IMR-90 (cell line): ENCODE results near the gene FAM83G. TPM values are rescaled to one million over a fixed set of nuclear protein-coding genes. Genes with fewer than 3 reads are reported as not detected.
"Not testable (repeated sequence)": the region's sequence is repeated elsewhere in the genome, so short reads cannot be mapped to it uniquely, and the experiment has no call there.

Experiments used
- ATAC-seq: fragments of 200-7000 bp; cut with Tn5 transposase; 2 replicates; pipeline ENCODE4 v1.9.1; 2020; ENCODE audit warnings: low read depth, mild to moderate bottlenecking, moderate library complexity
- BruUV-seq: library from RNA; stranded (reverse); fragments of 400-500 nt; replicated peaks from 2 replicates; lab custom pipeline; 2021; lab: Mats Ljungman, UMichigan
- CTCF ChIA-PET: fragments of 300-600 bp; formaldehyde crosslinking; extraction: SDS; loops from one replicate; lab custom pipeline; 2021; ENCODE audit warnings: antibody characterized with exemption; lab: Yijun Ruan, JAX
- POLR2A ChIA-PET: fragments of 300-600 bp; sonication (Branson Sonifier 250); formaldehyde crosslinking; loops from one replicate; lab custom pipeline; 2022; ENCODE audit warnings: antibody characterized with exemption; ENCODE audit not compliant: unreplicated experiment; lab: Charles Lee
- DNase-seq: peaks from one replicate; pipeline ENCODE4 v3.0.0; 2013
- H2AFZ ChIP-seq: replicated peaks from 2 replicates; pipeline ENCODE3; 2013; ENCODE audit warnings: low read length, mild to moderate bottlenecking; ENCODE audit not compliant: poor library complexity
- H2AK5ac ChIP-seq: 2 replicates; pipeline ENCODE4 v1.6.1; 2013; ENCODE audit warnings: low read depth, low read length, inconsistent platforms
- H2AK9ac ChIP-seq: replicated peaks from 2 replicates; pipeline ENCODE3; 2013; ENCODE audit warnings: mild to moderate bottlenecking, low read depth, low read length, moderate library complexity; ENCODE audit not compliant: poor library complexity
- H2BK120ac ChIP-seq: 2 replicates; pipeline ENCODE4 v1.6.1; 2013; ENCODE audit warnings: low read depth, low read length, inconsistent platforms
- H2BK15ac ChIP-seq: 3 replicates; pipeline ENCODE4 v1.6.1; 2013; ENCODE audit warnings: low read depth, low read length, inconsistent platforms
- H2BK20ac ChIP-seq: 2 replicates; pipeline ENCODE4 v1.6.1; 2013; ENCODE audit warnings: low read depth, mild to moderate bottlenecking, inconsistent platforms, low read length, moderate library complexity
- H2BK5ac ChIP-seq: 2 replicates; pipeline ENCODE4 v1.6.1; 2013; ENCODE audit warnings: mild to moderate bottlenecking, low read depth, low read length, inconsistent platforms; ENCODE audit not compliant: poor library complexity, severe bottlenecking
- H3K14ac ChIP-seq: replicated peaks from 2 replicates; pipeline ENCODE4 v1.6.1; 2013; ENCODE audit warnings: low read depth, low read length, inconsistent platforms
- H3K18ac ChIP-seq: 2 replicates; pipeline ENCODE4 v1.6.1; 2013; ENCODE audit warnings: low read depth, low read length, control low read depth
- H3K23ac ChIP-seq: 2 replicates; pipeline ENCODE4 v1.6.1; 2013; ENCODE audit warnings: low read depth, low read length, inconsistent platforms
- H3K27ac ChIP-seq: 2 replicates; pipeline ENCODE4 v1.5.1; 2013; ENCODE audit warnings: mild to moderate bottlenecking, control low read depth, low read length; ENCODE audit not compliant: insufficient read depth
- H3K27me3 ChIP-seq: 2 replicates; pipeline ENCODE4 v1.6.1; 2013; ENCODE audit warnings: low read length; ENCODE audit not compliant: control insufficient read depth, insufficient read depth
- H3K36me3 ChIP-seq: 2 replicates; pipeline ENCODE4 v1.6.1; 2013; ENCODE audit warnings: low read length, mixed read lengths; ENCODE audit not compliant: control insufficient read depth, insufficient read depth
- H3K4ac ChIP-seq: 2 replicates; pipeline ENCODE4 v1.6.1; 2013; ENCODE audit warnings: low read depth, low read length, inconsistent platforms
- H3K4me1 ChIP-seq: 2 replicates; pipeline ENCODE4 v1.6.1; 2013; ENCODE audit warnings: low read length, mixed read lengths; ENCODE audit not compliant: control insufficient read depth, insufficient read depth
- H3K4me2 ChIP-seq: 2 replicates; pipeline ENCODE4 v1.6.1; 2013; ENCODE audit warnings: low read depth, mild to moderate bottlenecking, control low read depth, low read length, moderate library complexity
- H3K4me3 ChIP-seq: 2 replicates; pipeline ENCODE4 v1.5.1; 2013; ENCODE audit warnings: low read depth, mild to moderate bottlenecking, control low read depth, low read length, moderate library complexity; ENCODE audit not compliant: insufficient read depth
- H3K56ac ChIP-seq: 2 replicates; pipeline ENCODE4 v1.6.1; 2013; ENCODE audit warnings: low read length, inconsistent platforms; ENCODE audit not compliant: insufficient read depth; ENCODE audit errors: extremely low read depth
- H3K79me1 ChIP-seq, 2 experiments: 2 replicates each; pipeline ENCODE4 v1.6.1; 2013; ENCODE audit warnings: low read length in 2 of 2, inconsistent platforms in 1 of 2, low read depth in 1 of 2
- H3K9ac ChIP-seq: 2 replicates; pipeline ENCODE4 v1.6.1; 2013; ENCODE audit warnings: low read depth, low read length, control low read depth
- H3K9me1 ChIP-seq: 2 replicates; pipeline ENCODE4 v1.6.1; 2013; ENCODE audit warnings: low read length, inconsistent platforms; ENCODE audit not compliant: insufficient read depth
- H3K9me3 ChIP-seq: 2 replicates; pipeline ENCODE4 v1.6.1; 2013; ENCODE audit warnings: low read length; ENCODE audit not compliant: control insufficient read depth, insufficient read depth
- H4K20me1 ChIP-seq: 2 replicates; pipeline ENCODE4 v1.6.1; 2013; ENCODE audit warnings: low read length, inconsistent platforms; ENCODE audit not compliant: insufficient read depth
- H4K5ac ChIP-seq: 2 replicates; pipeline ENCODE4 v1.6.1; 2013; ENCODE audit warnings: mild to moderate bottlenecking, low read depth, low read length, control low read depth
- H4K8ac ChIP-seq, 2 experiments: 2 replicates each; pipeline ENCODE4 v1.6.1; 2013; ENCODE audit warnings: low read depth in 2 of 2, low read length in 2 of 2, control low read depth in 1 of 2, inconsistent platforms in 1 of 2
- H4K91ac ChIP-seq: 2 replicates; pipeline ENCODE4 v1.6.1; 2013; ENCODE audit warnings: low read depth, low read length, inconsistent platforms; ENCODE audit not compliant: insufficient read depth
- WGBS, 2 experiments: methylation state at CpG; one replicate each; pipeline versions ENCODE4 v1.1.5 to v1.1.7; 2013; ENCODE audit warnings: missing lambda C conversion rate in 2 of 2; ENCODE audit not compliant: insufficient read length in 1 of 2; ENCODE audit errors: extremely low coverage in 2 of 2; 5-methylcytosine and 5-hydroxymethylcytosine counted together
- dilution Hi-C: fragments of 300-500 bp; cut with HindIII; formaldehyde crosslinking; loops from one replicate; pipeline ENCODE4 v1.14.3; 2018; ENCODE audit warnings: low sequenced_read_pairs; ENCODE audit not compliant: unreplicated experiment
- in situ Hi-C: fragments of 300-500 bp; cut with MboI; formaldehyde crosslinking; loops from 3 replicates; pipeline ENCODE4 v1.14.3; 2019; ENCODE audit warnings: low sequenced_read_pairs, inconsistent platforms, mixed read lengths
- intact Hi-C: fragments of 100-400 bp; cut with micrococcal nuclease; formaldehyde crosslinking; loops from 2 replicates; pipeline ENCODE4 v1.10.0; 2022
- polyA plus RNA-seq, 3 experiments: library from polyadenylated mRNA; depleted of rRNA; stranded (reverse); fragments of >200 nt; gene quantifications; 2 replicates each; pipeline ENCODE4 v1.2.3, GENCODE V29; 2012; ENCODE audit warnings: low replicate concordance in 1 of 3
- total RNA-seq: library from RNA; depleted of rRNA; stranded (reverse); fragments of >200 nt; gene quantifications from 2 replicates; pipeline ENCODE4 v1.2.3, GENCODE V29; 2012

Gene FAM83G
- total and polyA plus RNA-seq, 2 of the 4 experiments (the other 2 are of a cell fraction), result 9.5 to 12.6 TPM

DNA sequence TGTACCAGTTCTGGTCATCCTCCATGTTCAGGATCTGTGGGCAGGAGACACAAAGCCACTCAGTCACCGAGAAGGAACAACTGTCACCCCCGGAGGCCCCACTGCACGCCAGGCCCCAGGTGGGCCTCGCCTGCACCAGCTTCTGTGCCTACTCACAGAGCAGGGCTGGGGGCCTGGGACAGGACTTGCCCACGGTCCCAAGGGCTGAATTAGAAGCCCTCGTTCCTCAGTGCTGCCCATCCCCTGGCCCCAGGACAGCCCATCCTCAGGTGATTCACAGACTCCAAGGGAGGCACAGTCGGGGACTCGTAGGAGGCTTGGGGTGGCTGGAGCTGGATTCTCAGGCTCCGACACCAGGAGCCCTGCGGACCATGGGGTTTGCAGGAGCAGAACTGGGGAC is 37.3 kb upstream of the FAM83G start:
- H4K5ac ChIP-seq, H4K8ac ChIP-seq, dilution Hi-C loops, H2AK5ac ChIP-seq, H2AK9ac ChIP-seq, H3K4me2 ChIP-seq, H4K20me1 ChIP-seq, H3K9me3 ChIP-seq, in situ Hi-C loops, H3K4me1 ChIP-seq, H4K91ac ChIP-seq, H3K36me3 ChIP-seq, H2BK20ac ChIP-seq, intact Hi-C loops, H2BK5ac ChIP-seq, H3K56ac ChIP-seq, H2BK120ac ChIP-seq, DNase-seq, H3K9ac ChIP-seq, H3K14ac ChIP-seq, H3K79me1 ChIP-seq, H3K9me1 ChIP-seq, H3K4me3 ChIP-seq, H3K4ac ChIP-seq, H3K23ac ChIP-seq, ATAC-seq, H2AFZ ChIP-seq, H2BK15ac ChIP-seq, BruUV-seq, H3K18ac ChIP-seq, H3K27me3 ChIP-seq, CTCF ChIA-PET, POLR2A ChIA-PET, H3K27ac ChIP-seq: not testable (repeated sequence)
- no CpG with 5 or more reads among the region's 10 CpGs for WGBS, 2 experiments

DNA sequence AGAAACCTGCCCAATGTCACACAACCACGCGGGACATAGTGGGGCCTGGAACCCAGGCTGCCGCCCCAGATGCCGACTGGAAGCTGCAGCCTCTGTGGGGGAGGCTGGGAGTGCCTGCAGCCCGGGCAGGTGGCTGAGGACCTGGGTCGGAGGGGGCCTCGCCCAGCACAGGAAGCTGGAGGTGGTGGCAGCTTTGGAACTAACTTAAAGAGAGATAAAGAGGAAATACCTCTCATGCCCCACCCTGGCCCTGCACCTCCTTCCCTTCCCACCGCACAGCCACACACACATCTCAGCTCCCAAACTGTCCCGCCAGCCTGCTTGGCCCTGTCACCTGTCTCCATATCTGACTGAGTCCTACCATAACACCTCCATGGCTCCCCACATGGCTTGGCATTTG is 35.8 kb upstream of the FAM83G start:
- H4K8ac ChIP-seq, H3K36me3 ChIP-seq, H4K91ac ChIP-seq, H2AK9ac ChIP-seq, H3K23ac ChIP-seq, H3K14ac ChIP-seq, H3K4me3 ChIP-seq, H3K27me3 ChIP-seq, H3K27ac ChIP-seq, H3K56ac ChIP-seq, H2BK15ac ChIP-seq, H3K9me1 ChIP-seq, BruUV-seq, H2AK5ac ChIP-seq, H3K4me1 ChIP-seq, H3K4ac ChIP-seq, H3K79me1 ChIP-seq, ATAC-seq, H2BK5ac ChIP-seq, H4K5ac ChIP-seq, in situ Hi-C loops, H2BK120ac ChIP-seq, H4K20me1 ChIP-seq, H2BK20ac ChIP-seq, H3K9ac ChIP-seq, H3K18ac ChIP-seq, dilution Hi-C loops, DNase-seq, H2AFZ ChIP-seq, POLR2A ChIA-PET, H3K4me2 ChIP-seq, CTCF ChIA-PET, intact Hi-C loops, H3K9me3 ChIP-seq: not testable (repeated sequence)
- no CpG with 5 or more reads among the region's 9 CpGs for WGBS, 2 experiments
